SK-N-MC (cell line): Measurements from ENCODE around the gene MEGF8.
A peak's percentile ranks its signal among the peaks of the same experiment; 100 is the strongest.

Experiments used
- DNase-seq: peaks from one replicate; pipeline ENCODE4 v3.0.0-alpha.2; 2011; ENCODE audit warnings: low read depth, low spot score
- H3K27ac ChIP-seq: fragments of 200-600 bp; sonication (generic); 2 replicates; pipeline ENCODE4 v1.5.1; 2016; ENCODE audit warnings: mixed run types
- H3K36me3 ChIP-seq: fragments of 200-600 bp; sonication (generic); 2 replicates; pipeline ENCODE4 v1.6.1; 2017; ENCODE audit warnings: antibody characterized with exemption, low read length, mixed read lengths; ENCODE audit not compliant: insufficient read depth
- H3K4me3 ChIP-seq: fragments of 200-600 bp; sonication (generic); 2 replicates; pipeline ENCODE4 v1.5.1; 2016
- H3K9ac ChIP-seq: fragments of 200-600 bp; sonication (generic); 2 replicates; pipeline ENCODE4 v1.8.0; 2017; ENCODE audit warnings: mixed run types, mixed read lengths; ENCODE audit not compliant: insufficient read length
- H3K9me3 ChIP-seq: fragments of 200-600 bp; sonication (generic); 2 replicates; pipeline ENCODE4 v1.6.1; 2017; ENCODE audit warnings: low read depth, mild to moderate bottlenecking, antibody characterized with exemption, low read length, moderate library complexity, mixed read lengths
- EZH2 ChIP-seq: fragments of 200-600 bp; sonication (generic); IDR thresholded peaks from one replicate; pipeline ENCODE4 v1.6.1; 2017; ENCODE audit warnings: antibody characterized with exemption
- FOXP2 ChIP-seq: optimal IDR thresholded peaks from 2 replicates; pipeline ENCODE3; 2011; ENCODE audit warnings: mild to moderate bottlenecking, moderate library complexity; ENCODE audit not compliant: insufficient read depth; ENCODE audit errors: extremely low read length, control extremely low read depth
- POLR2AphosphoS5 ChIP-seq: IDR thresholded peaks from 2 replicates; pipeline ENCODE4 v1.6.1; 2012; ENCODE audit warnings: mild to moderate bottlenecking, low read depth, low read length, borderline replicate concordance

The MEGF8 gene

DNA sequence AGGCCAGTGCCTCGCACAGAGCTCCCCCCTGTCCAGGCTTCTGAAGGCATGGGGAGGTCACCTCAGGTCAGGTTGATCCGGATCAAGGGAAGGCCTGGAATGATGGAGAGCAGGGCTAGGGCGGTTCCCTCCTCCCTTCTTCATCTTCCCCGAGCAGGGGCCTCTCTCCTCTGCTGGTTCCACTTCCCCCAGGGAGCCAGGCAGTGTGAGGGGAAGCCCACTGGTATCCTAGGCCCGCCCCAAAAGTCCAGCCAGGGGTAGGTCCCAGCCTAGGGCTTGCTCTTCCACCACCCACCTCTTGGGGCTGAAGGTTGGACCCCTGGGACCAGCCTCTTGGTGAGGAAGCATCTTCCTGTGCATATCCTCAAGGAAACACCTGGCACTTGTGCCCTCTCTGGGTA, 39.9 kb upstream of the MEGF8 start:
- TF ChIP-seq POLR2AphosphoS5 (no peak), EZH2 (no peak), FOXP2 (no peak)
- peak overlapping the region; percentile 78 for H3K4me3 ChIP-seq
- DNase-seq: no peak
- H3K9me3 ChIP-seq: no peaks in the 10 kb centered on the region
- H3K27ac ChIP-seq: peak overlapping the region; percentile 59
- peak overlapping the region; percentile 72 for H3K9ac ChIP-seq
- H3K36me3 ChIP-seq: peaks cover 40% of the 10 kb centered on the region

DNA sequence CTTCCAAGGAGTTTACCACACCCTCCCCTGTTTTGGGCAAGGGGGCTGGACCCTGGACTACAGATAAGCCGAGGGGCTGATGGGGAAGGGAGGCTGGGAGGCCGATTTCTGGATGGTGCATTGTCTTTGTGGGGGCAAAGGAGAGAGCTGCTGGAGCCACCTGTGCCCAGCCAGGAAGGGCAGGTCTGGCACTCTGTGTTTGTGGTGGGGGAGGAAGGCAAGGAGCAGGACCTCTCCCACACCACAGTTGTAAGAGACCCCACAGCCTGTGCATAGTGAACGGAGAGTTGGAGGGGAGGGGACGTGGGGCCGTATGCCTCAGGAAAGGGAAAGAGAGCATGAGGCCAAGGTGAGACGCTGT, 39.5 kb upstream of the MEGF8 start:
- H3K36me3 ChIP-seq: peaks cover 44% of the 10 kb centered on the region
- peak overlapping the region; percentile 72 for H3K9ac ChIP-seq
- TF ChIP-seq POLR2AphosphoS5 (no peak), EZH2 (no peak), FOXP2 (no peak)
- peak overlapping the region; percentile 78 for H3K4me3 ChIP-seq
- H3K9me3 ChIP-seq: no peaks in the 10 kb centered on the region
- DNase-seq: no peak
- peak overlapping the region; percentile 59 for H3K27ac ChIP-seq

GRCh38 chr19:42286349-42287016, 39.0 kb upstream of the MEGF8 start:
- no peak for TF ChIP-seq POLR2AphosphoS5
- TF ChIP-seq EZH2: no peak
- no peak for TF ChIP-seq FOXP2
- H3K4me3 ChIP-seq: peak overlapping the region; percentile 78
- H3K27ac ChIP-seq: peak overlapping the region; percentile 59
- H3K9me3 ChIP-seq: no peaks in the 10 kb centered on the region
- no peak overlapping the region for H3K9ac ChIP-seq
- peaks cover 49% of the 10 kb centered on the region for H3K36me3 ChIP-seq
- no peak for DNase-seq

DNA sequence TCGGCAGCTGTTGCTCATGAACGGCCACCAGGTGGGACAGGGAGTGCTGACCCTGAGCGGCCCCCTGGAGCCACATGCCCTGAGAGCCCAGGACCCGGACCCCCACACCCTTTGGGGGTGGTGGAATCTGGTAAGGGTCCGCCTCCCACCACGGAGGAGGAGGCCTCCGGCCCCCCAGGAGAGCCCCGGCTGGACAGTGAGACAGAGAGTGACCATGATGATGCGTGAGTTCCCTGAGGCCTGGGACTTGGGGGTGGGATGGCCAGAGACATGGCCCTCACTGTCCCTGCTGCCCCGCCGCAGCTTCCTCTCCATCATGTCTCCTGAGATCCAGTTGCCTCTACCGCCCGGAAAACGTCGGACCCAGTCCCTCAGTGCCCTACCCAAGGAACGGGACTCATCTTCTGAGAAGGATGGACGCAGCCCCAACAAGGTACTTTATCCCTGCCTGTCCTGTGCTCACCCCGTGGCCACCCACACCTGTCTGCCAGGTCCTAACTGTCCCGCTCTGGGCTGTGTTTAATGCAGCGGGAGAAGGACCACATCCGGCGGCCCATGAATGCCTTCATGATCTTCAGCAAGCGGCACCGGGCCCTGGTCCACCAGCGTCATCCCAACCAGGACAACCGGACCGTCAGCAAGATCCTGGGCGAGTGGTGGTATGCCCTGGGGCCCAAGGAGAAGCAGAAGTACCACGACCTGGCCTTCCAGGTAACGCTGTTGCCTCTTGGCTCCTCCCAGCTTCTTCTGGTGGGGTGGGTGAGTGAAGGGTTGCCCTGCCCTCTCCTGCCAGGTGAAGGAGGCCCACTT, 38.2 kb upstream of the MEGF8 start:
- TF ChIP-seq EZH2 (no peak), POLR2AphosphoS5 (no peak), FOXP2 (no peak)
- H3K27ac ChIP-seq: no peak overlapping the region
- peaks cover 56% of the 10 kb centered on the region for H3K36me3 ChIP-seq
- DNase-seq: no peak
- no peak overlapping the region for H3K4me3 ChIP-seq
- no peak overlapping the region for H3K9ac ChIP-seq
- no peaks in the 10 kb centered on the region for H3K9me3 ChIP-seq

- no peak overlapping the region for H3K9ac ChIP-seq
- no peak overlapping the region for H3K27ac ChIP-seq
- H3K9me3 ChIP-seq: no peaks in the 10 kb centered on the region
- H3K36me3 ChIP-seq: peaks cover 62% of the 10 kb centered on the region
- TF ChIP-seq POLR2AphosphoS5 (no peak), FOXP2 (no peak), EZH2 (no peak)
- no peak overlapping the region for H3K4me3 ChIP-seq
- DNase-seq: no peak
Observed at GRCh38 chr19:42287827-42288107, 37.7 kb upstream of the MEGF8 start.

GRCh38 chr19:42288387-42288786, 37.0 kb upstream of the MEGF8 start:
- Histone ChIP-seq H3K9ac (no peak overlapping the region), H3K27ac (no peak overlapping the region), H3K9me3 (no peaks in the 10 kb centered on the region), H3K36me3 (peaks cover 68% of the 10 kb centered on the region), H3K4me3 (no peak overlapping the region)
- no peak for TF ChIP-seq POLR2AphosphoS5
- no peak for TF ChIP-seq EZH2
- TF ChIP-seq FOXP2: no peak
- DNase-seq: no peak

DNA sequence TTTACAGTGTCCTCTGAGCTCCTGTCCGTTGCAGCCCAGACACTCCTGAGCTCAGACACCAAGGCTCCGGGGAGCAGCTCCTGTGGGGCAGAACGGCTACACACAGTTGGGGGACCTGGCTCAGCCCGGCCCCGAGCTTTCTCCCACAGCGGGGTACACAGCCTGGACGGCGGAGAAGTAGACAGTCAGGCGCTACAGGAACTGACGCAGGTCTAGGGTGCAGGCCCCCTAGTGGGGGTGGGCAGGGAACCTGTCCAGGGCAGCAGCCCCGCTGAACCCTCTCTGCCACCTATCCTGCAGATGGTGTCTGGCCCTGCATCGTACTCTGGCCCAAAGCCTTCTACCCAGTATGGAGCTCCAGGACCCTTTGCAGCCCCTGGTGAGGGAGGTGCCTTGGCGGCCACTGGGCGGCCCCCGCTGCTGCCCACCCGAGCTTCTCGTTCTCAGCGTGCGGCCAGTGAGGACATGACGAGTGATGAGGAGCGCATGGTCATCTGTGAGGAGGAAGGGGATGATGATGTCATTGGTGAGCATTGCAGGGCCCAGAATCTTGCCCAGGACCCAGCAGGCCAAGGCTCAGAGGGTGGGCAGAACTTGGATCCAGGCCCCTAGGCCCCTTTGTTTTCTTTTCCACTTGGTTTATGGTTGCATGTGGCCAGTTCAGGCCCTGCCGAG, 36.4 kb upstream of the MEGF8 start:
- Histone ChIP-seq H3K27ac (no peak overlapping the region), H3K4me3 (no peak overlapping the region), H3K9ac (no peak overlapping the region), H3K36me3 (peaks cover 74% of the 10 kb centered on the region), H3K9me3 (no peaks in the 10 kb centered on the region)
- no peak for DNase-seq
- TF ChIP-seq EZH2 (no peak), FOXP2 (no peak), POLR2AphosphoS5 (no peak)

DNA sequence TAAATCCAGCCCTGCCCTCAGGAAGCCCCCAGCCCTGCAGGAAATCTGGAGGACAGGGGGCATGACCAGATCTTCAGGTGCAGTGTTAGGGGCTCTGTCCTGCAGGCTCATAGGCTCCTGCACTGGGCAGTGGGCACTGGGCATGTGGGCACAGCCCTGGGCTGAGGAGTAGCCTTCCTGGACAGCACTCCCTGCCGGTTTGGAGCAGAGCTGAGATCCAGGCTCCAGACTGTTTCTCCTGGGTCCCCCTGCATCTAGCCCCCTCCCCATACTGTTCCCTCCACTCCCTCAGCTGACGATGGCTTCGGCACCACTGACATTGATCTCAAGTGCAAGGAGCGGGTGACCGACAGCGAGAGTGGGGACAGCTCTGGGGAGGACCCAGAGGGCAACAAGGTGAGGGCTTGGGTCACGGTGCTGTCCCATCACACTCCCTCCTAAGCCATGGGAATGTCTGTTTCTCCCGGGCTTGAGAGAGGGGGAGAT, 35.8 kb upstream of the MEGF8 start:
- no peak overlapping the region for H3K9ac ChIP-seq
- H3K36me3 ChIP-seq: peaks cover 80% of the 10 kb centered on the region
- H3K4me3 ChIP-seq: no peak overlapping the region
- TF ChIP-seq POLR2AphosphoS5 (no peak), FOXP2 (no peak), EZH2 (no peak)
- H3K27ac ChIP-seq: no peak overlapping the region
- no peaks in the 10 kb centered on the region for H3K9me3 ChIP-seq
- no peak for DNase-seq

DNA sequence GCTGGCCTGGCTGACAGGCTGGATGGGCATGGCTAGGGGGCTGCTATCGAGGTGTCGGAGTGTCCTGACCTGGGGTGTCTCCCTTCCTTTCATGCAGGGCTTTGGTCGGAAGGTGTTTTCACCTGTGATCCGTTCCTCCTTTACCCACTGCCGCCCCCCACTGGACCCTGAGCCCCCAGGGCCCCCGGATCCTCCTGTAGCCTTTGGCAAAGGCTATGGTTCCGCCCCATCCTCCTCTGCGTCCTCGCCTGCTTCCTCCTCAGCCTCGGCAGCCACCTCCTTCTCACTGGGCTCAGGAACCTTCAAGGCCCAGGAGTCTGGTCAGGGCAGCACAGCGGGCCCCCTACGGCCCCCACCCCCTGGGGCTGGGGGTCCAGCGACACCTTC, 35.3 kb upstream of the MEGF8 start:
- no peak for DNase-seq
- no peaks in the 10 kb centered on the region for H3K9me3 ChIP-seq
- no peak overlapping the region for H3K4me3 ChIP-seq
- H3K27ac ChIP-seq: no peak overlapping the region
- TF ChIP-seq FOXP2 (no peak), EZH2 (no peak), POLR2AphosphoS5 (no peak)
- peaks cover 82% of the 10 kb centered on the region for H3K36me3 ChIP-seq
- H3K9ac ChIP-seq: no peak overlapping the region
